ENCODE data around the gene GPR32. TPM values are rescaled to one million over a fixed set of nuclear protein-coding genes. Genes with fewer than 3 reads are reported as not detected.

The GPR32 gene
- total and polyA plus RNA-seq, 2 experiments from 2014 or later: not detected

DNA sequence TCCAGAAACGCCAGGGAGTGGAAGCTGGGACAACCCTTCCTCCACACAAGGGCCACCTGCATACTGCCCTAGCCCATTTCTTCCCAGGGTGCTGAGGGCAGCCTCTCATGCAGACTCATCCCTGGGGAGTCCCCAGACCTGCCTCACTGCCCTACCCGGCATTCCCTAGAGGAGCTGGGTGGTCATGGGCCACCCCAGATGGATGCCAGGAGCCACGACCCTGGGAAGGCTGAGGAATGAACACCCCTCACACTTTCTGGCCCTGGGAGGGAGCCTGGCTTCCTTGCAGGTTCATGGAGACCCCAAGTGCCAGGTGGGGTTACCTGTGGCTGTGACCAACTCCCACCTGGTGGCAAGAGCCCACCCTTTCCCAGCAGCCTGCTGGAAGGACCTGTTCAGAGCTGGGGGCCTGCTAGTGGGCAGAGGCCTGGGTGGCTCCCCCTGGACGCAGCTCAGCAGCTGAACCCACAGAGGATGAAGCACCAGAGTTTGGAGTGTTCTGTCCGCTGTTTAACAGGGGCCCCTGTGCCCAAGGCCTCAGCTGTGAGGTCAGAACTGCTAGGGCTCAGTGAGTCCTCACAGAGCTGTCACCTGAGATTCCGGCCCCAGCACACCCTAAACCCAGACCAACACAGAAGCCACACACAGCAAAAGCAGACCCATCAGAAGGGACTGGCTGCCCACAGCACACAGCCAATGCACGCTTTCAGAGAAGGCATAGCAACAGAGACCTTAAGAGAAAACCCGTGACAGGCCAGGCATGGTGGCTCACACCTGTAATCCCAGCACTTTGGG is 26.6 kb downstream of the GPR32 start:
- no peak overlapping the region for H3K4me2 ChIP-seq (ENCODE audit: unreplicated experiment)
- no peak overlapping the region for H3K4me3 ChIP-seq
- H3K4me1 ChIP-seq (ENCODE audit: insufficient read depth): no peaks in the 10 kb centered on the region
- no peak overlapping the region for H3K27ac ChIP-seq
- no peak overlapping the region for H2AFZ ChIP-seq
- H3K79me2 ChIP-seq (ENCODE audit: insufficient read depth): peaks cover 21% of the 10 kb centered on the region
- in situ Hi-C loops (cut with MboI): loop anchor here (25.0 kb wide), 1 partner anchor 435 kb away; the partner anchor contains the start of gene NAPSA
- H3K36me3 ChIP-seq (ENCODE audit: low read depth): peaks cover 8% of the 10 kb centered on the region; the same call in 1 of the 2 replicates
- no peaks in the 10 kb centered on the region for H3F3A ChIP-seq (ENCODE audit: insufficient read depth)
- H3K27me3 ChIP-seq (replicated peaks; ENCODE audit: insufficient read depth): no peaks in the 10 kb centered on the region
- WGBS, 2 experiments (ENCODE audit: low coverage in 1 of 2, low lambda C conversion rate in 2 of 2, missing lambda C conversion rate in 2 of 2): 86 to 92% methylated on average over 8 of the region's 8 CpGs
- no peak overlapping the region for H3K9ac ChIP-seq
- no peaks in the 10 kb centered on the region for H3K9me3 ChIP-seq (ENCODE audit: low read depth)
- H4K20me1 ChIP-seq (ENCODE audit: insufficient read depth): no peaks in the 10 kb centered on the region
- no peaks in the 10 kb centered on the region for H3K9me2 ChIP-seq (ENCODE audit: insufficient read depth)
- DNase-seq: no peak
- TF ChIP-seq EZH2phosphoT487 (IDR thresholded peaks at IDR 0.05; ENCODE audit: insufficient read depth, low read depth): no peak
- TF ChIP-seq EZH2 (IDR thresholded peaks at IDR 0.05; ENCODE audit: insufficient read depth, poor library complexity, severe bottlenecking): no peak

DNA sequence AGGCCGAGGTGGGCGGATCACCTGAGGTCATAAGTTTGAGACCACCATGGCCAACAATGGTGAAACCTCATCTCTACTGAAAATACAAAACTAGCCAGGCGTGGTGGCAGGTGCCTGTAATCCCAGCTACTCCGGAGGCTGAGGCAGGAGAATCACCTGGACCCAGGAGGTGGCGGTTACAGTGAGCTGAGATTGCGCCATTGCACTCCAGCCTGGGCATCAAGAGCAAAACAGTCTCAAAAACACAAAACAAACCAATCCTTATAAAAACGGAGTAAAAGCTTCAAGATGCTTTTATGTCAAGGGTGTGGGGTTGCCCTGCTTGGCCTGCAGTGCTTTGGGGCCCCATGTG is 27.1 kb downstream of the GPR32 start:
- no peak for DNase-seq
- peaks cover 26% of the 10 kb centered on the region for H3K79me2 ChIP-seq (ENCODE audit: insufficient read depth)
- no peak overlapping the region for H3K9ac ChIP-seq
- no peaks in the 10 kb centered on the region for H3K9me3 ChIP-seq (ENCODE audit: low read depth)
- H3F3A ChIP-seq (ENCODE audit: insufficient read depth): no peaks in the 10 kb centered on the region
- no peak overlapping the region for H3K4me2 ChIP-seq (ENCODE audit: unreplicated experiment)
- TF ChIP-seq EZH2phosphoT487 (IDR thresholded peaks at IDR 0.05; ENCODE audit: insufficient read depth, low read depth) (no peak), EZH2 (IDR thresholded peaks at IDR 0.05; ENCODE audit: insufficient read depth, poor library complexity, severe bottlenecking) (no peak)
- H3K4me3 ChIP-seq: no peak overlapping the region
- H3K36me3 ChIP-seq (ENCODE audit: low read depth): peaks cover 11% of the 10 kb centered on the region; the same call in 1 of the 2 replicates
- H3K4me1 ChIP-seq (ENCODE audit: insufficient read depth): no peaks in the 10 kb centered on the region
- no peaks in the 10 kb centered on the region for H3K27me3 ChIP-seq (replicated peaks; ENCODE audit: insufficient read depth)
- H4K20me1 ChIP-seq (ENCODE audit: insufficient read depth): no peaks in the 10 kb centered on the region
- in situ Hi-C loops (cut with MboI): loop anchor here (25.0 kb wide), 1 partner anchor 435 kb away; the partner anchor contains the start of gene NAPSA
- H3K9me2 ChIP-seq (ENCODE audit: insufficient read depth): no peaks in the 10 kb centered on the region
- 81 to 86% methylated on average over 7 of the region's 7 CpGs for WGBS, 2 experiments (ENCODE audit: low coverage in 1 of 2, low lambda C conversion rate in 2 of 2, missing lambda C conversion rate in 2 of 2)
- H2AFZ ChIP-seq: no peak overlapping the region
- H3K27ac ChIP-seq: no peak overlapping the region

DNA sequence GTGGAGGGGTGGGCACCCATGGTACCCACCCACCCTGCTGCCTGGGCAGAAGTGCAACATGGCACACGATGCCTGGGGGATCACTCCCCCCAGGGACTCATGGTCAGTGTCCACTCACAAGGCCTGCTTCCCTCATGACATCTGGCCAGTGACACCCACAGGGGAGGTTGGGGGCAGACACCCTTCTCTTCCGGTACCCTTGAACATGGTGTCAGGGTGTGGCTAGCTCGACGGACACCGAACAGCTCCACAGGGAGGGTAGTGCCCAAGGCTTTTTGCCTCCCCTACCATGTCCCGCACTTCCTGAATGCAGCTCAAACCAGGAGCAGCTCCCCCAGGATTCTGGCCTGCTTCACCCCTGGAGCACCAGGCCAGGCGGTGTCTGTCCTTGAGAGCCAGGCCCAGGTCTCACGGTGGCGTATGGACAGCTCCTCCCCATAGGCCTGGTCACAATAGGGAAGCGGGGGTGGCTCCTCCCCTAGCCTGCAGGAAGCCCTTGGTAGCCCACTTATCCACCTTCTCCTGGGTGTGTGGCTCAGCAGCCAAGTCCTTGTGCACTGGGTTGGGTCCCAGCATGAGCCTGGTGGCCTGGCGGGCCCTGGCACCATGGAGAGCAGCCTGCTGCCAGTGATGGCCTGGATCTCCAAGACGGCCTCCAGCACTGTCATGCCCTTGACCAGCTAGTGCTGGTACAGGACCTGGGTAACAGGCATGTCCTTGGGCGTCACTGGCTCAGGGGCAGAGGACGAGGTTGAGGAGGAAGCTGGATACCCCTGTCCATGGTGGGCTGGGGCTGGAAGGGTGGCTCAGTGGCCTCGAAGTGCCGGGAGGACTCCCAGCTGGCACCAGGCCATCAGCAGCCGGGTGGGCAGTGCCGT is 27.8 kb downstream of the GPR32 start:
- Histone ChIP-seq H3K9me3 (ENCODE audit: low read depth) (no peaks in the 10 kb centered on the region), H2AFZ (no peak overlapping the region), H3K36me3 (ENCODE audit: low read depth) (peaks cover 11% of the 10 kb centered on the region; the same call in 1 of the 2 replicates), H3K4me2 (ENCODE audit: unreplicated experiment) (no peak overlapping the region), H3K79me2 (ENCODE audit: insufficient read depth) (peaks cover 33% of the 10 kb centered on the region), H3K4me3 (no peak overlapping the region), H3K27ac (no peak overlapping the region), H3F3A (ENCODE audit: insufficient read depth) (no peaks in the 10 kb centered on the region), H3K4me1 (ENCODE audit: insufficient read depth) (peaks cover 3% of the 10 kb centered on the region; the same call in 1 of the 2 replicates), H4K20me1 (ENCODE audit: insufficient read depth) (no peaks in the 10 kb centered on the region), H3K27me3 (replicated peaks; ENCODE audit: insufficient read depth) (no peaks in the 10 kb centered on the region), H3K9ac (no peak overlapping the region), H3K9me2 (ENCODE audit: insufficient read depth) (no peaks in the 10 kb centered on the region)
- in situ Hi-C loops (cut with MboI): loop anchor here (25.0 kb wide), 1 partner anchor 436 kb away; the partner anchor contains the start of gene NAPSA
- DNase-seq: no peak
- TF ChIP-seq EZH2 (IDR thresholded peaks at IDR 0.05; ENCODE audit: insufficient read depth, poor library complexity, severe bottlenecking): no peak
- TF ChIP-seq EZH2phosphoT487 (IDR thresholded peaks at IDR 0.05; ENCODE audit: insufficient read depth, low read depth): no peak
- 77 to 82% methylated on average over 18 of the region's 18 CpGs for WGBS, 2 experiments (ENCODE audit: low coverage in 1 of 2, low lambda C conversion rate in 2 of 2, missing lambda C conversion rate in 2 of 2)
